HG02642 (cell line): ENCODE results near the gene ITGA11.

Experiments used
- ATAC-seq: cut with Tn5 transposase; IDR thresholded peaks from one replicate; pipeline ENCODE4 v1.9.1; 2021; ENCODE audit warnings: mild to moderate bottlenecking; ENCODE audit not compliant: unreplicated experiment, poor library complexity

The ITGA11 gene

GRCh38 chr15:68340726-68341671 lies 91.0 kb downstream of the ITGA11 start:
- ATAC-seq: no peak

DNA sequence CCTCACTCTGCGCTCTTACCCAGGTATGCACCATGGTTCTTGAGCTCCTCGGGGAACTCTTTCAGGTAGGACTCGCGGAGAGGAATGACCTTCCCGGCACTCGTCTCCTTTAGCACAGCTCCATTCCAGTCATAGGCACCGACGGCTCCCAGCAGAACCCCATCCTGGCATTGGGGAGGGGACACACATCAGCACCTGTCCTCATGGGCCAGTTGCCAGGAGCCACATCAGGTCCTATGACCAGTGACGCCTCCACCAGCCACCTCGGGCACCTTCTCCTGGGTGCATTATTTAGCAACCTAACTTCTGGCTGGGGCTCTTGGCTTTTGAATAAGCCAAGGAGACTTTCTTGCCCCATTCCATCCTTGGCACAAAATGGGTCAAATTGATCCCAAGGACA lies 92.5 kb downstream of the ITGA11 start:
- no peak for ATAC-seq

- no peak for ATAC-seq
Observed at GRCh38 chr15:68337826-68338225, 94.1 kb downstream of the ITGA11 start.

GRCh38 chr15:68336516-68336915 lies 95.4 kb downstream of the ITGA11 start:
- ATAC-seq: no peak

DNA sequence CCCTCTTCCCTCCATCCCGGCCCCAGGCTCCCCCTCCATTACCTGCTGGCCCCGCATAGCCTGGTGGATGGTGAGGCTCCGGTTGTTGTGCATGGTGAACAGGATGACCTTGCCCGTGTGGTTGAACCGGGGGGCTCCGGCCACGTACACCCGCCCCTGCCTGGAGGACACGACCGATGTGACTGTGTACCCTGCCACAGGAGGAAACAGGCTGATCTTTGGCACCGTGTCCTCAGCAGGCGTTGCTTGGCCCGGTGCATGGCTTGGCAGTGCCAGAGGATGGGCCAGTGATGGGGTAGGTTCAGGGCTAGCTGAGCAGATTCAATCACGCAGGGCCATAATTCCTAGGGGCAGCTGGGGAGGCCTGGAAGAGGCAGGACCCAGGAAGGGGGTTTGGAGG lies 96.3 kb downstream of the ITGA11 start:
- no peak for ATAC-seq

DNA sequence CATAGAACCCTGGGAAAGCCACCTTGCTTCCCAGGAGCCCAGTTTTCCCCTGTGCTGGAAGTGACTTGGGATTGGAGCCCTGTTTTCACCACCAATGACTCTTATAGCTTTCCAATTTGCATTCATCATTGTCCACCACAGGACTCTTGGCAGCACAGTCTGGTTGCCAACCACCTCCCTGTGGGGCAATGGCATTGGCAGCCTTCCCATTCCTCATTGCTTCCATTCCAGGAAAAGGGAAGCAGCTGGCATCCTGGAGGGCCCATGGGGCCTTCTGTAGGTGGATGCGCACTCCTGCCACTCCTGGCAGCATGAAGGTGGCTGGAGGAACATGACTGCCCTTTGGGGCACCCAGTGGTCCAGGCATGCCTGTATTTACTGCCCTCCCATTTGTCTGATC lies 96.7 kb downstream of the ITGA11 start:
- ATAC-seq: no peak

GRCh38 chr15:68334661-68335124 lies 97.3 kb downstream of the ITGA11 start:
- ATAC-seq: no peak

DNA sequence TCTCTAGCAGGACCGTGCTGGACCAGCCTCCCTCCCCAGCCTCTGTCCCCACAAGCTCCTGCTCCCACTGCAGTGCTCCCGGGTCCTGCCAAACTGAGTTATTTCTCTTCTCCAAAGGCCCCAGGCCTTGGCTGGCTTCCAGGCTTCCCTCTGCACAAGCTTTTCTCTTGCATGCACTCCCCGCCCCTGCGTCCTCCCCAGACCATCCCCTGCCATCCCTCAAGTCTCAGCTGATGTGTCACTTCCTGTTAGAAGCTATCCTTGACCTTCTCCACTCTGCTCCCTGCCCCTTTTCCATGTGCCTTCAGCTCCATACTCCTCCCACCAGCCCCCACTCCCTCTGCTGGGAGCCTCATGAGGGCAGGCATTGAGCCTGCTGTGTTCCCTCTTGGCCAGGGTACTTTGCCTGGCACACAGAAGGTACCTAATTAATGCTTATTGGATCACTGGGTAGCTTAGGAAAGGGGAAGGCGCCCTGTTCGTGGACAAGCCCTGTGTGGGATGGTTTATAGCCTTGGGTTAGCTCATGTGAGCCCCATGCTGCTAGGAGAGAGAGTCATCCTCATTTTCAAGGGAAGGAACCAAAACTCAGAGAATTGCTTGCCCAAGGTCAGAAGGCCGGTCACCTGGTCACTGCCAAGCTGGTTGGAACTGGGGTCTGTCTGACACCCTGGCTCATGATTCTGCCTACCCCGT lies 98.0 kb downstream of the ITGA11 start:
- ATAC-seq: no peak

DNA sequence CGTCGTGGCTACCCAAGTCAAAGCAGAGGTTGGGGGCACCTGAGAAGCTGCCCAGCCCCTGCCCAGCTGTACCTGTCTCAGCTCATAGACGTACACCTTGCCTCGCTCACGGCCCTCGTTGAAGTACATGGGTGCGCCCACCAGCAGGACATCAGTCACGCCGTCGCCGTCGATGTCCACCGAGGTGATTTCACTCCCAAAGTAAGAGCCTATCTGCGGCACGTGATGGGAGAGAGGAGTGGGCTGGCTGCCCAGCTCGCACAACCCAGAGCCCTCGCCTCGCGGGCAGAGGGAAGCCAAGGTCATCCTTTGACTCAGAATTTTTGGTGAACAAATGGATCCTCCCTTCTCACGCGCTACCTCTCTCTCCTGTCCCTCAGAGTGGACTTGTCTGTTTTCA lies 99.7 kb downstream of the ITGA11 start:
- no peak for ATAC-seq

- ATAC-seq: no peak
Observed at GRCh38 chr15:68330901-68331300, 101.1 kb downstream of the ITGA11 start.

DNA sequence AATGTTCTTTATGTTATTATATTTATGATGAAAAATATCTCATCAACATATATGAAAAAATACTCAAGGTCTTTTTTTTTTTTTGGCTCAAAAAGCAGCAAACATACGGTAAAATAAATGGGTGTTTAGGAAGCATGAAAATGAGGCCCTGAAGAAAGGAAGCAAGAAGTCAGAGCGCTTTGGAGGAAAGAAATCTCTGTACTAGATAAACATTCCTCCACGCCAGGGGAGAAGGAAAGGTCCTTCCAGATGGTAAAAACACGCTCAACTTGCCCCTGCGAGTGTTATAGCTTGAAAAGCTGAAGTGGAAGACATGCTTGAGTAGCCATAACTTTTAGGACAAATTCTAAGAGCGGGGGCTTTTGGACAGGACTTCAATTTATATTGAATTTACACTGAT lies 101.5 kb downstream of the ITGA11 start:
- ATAC-seq: no peak

DNA sequence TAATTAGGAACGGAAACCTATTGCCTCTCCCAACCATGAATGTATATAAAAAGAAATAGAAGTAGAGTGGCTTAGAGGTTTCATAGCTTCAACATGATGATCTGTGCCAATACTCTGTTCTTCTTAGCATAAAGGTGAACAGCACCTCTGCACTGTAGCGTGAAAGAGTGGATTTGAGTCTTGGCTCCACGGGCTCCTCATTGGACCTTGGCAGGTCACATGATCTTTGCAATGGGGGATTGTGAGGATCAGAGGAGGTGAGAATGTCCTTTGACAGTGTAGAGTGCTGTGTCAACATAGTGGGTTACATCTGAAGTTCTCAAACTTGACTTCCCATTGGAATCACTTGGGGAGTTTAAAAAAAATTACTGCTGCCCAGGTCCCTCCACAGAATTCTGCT lies 103.0 kb downstream of the ITGA11 start:
- ATAC-seq: no peak

DNA sequence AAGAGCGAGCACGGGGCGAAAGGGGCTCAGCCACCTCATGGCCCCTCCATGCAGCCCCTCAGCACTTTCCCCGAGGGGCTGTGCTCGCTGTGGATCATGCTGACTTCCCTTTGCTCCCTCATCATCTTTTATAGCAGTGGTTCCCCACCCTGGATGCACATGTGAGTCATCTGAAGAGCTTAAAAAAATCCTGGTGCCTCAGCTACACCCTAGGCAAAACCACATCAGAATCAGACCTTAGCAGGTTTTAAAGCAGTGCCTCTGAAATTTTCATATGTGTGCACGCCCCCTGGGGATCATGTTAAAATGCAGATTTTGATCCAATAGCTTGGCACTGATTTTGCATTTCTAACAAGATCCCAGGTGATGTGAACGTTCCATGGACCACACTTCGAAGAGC lies 103.5 kb downstream of the ITGA11 start:
- ATAC-seq: no peak

GRCh38 chr15:68326711-68327354 lies 105.1 kb downstream of the ITGA11 start:
- no peak for ATAC-seq

DNA sequence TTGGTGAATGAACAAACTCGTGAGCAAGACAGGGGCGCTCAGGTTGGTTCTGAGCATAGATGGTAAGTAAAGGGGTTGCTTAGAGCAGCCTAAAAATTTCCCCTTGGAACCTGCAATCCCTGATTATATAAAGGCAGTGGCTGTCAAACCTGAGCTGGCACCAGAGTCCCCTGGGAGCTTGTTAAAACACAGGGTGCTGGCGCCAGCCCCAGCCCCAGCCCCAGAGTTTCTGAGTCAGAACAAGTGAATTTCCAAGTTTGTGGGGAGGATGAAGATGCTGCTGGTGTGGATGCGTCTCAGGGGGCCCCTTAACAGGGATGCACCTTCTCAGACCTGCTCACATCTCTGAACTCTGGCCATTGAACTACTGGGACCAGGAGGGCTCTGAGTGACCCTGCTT lies 106.2 kb downstream of the ITGA11 start:
- ATAC-seq: no peak

GRCh38 chr15:68322796-68323195 lies 109.2 kb downstream of the ITGA11 start:
- no peak for ATAC-seq

GRCh38 chr15:68321229-68321628 lies 110.7 kb downstream of the ITGA11 start:
- no peak for ATAC-seq

DNA sequence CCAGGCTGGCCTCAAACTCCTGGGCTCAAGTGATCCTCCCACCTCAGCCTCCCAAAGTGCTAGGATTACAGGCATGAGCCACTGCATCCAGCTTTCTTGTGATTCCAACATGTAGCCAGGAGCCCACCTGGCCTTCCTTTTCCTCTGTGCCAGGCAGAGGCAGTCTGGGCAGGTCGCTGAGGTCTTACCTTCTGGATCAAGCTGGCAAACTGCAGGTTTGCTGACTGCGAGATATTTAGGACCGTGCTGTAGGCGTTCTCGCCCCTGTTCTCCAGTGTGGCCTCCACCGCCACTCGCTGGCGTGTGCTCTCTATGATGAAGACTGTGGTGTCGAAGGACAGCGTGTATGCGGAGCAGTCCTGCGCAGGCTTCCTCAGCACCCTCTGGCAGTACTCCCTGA lies 112.0 kb downstream of the ITGA11 start:
- ATAC-seq: no peak

- ATAC-seq: no peak
Observed at GRCh38 chr15:68318931-68319909, 112.7 kb downstream of the ITGA11 start.
